HG02678 (cell line): ENCODE measurements around the gene SAXO1.

Experiments used
- ATAC-seq: cut with Tn5 transposase; IDR thresholded peaks from one replicate; pipeline ENCODE4 v1.9.1; 2021; ENCODE audit warnings: mild to moderate bottlenecking, moderate library complexity; ENCODE audit not compliant: unreplicated experiment

Gene SAXO1, protein sequence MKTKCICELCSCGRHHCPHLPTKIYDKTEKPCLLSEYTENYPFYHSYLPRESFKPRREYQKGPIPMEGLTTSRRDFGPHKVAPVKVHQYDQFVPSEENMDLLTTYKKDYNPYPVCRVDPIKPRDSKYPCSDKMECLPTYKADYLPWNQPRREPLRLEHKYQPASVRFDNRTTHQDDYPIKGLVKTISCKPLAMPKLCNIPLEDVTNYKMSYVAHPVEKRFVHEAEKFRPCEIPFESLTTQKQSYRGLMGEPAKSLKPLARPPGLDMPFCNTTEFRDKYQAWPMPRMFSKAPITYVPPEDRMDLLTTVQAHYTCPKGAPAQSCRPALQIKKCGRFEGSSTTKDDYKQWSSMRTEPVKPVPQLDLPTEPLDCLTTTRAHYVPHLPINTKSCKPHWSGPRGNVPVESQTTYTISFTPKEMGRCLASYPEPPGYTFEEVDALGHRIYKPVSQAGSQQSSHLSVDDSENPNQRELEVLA

GRCh38 chr9:19033015-19033414, at the start of gene SAXO1:
SAXO1 (minus strand) TSS chr9:19033209; CDS start chr9:19032908, 301 bp downstream.
- no peak for ATAC-seq

DNA sequence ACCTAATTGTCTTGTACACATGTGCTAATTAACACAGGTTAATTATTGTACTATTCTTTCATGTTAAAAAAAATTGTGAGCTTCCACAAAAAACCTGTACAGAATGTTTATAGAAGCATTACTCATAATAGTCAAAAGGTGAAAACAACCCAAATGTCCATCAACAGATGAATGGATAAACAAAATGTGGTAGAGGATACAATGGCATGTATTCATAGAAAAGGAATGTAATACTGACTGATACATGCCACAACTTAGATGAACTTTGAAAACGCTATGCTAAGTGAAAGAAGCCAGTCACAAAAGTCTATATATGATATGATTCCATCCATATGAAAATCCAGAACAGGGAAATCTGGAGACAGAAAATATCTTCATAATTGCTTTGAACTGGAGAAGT, 41.8 kb upstream of the SAXO1 start:
- ATAC-seq: no peak

DNA sequence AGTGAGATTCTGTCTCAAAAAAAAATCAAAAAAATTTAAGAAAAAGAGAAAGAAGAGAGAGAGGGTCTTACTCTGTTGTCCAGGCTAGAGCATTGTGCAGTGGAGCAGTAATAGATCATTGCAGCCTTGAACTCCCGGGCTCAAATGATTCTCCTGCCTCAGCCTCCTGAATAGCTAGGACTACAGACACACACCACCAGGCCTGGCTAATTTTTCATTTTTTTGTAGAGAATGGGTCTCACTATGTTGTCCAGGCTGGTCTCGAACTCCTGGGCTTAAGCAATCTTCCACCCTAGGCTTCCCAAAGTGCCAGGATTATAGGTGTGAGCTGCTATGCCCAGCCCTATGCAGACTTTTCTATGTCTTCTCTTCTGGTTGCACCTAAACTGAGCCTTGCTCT, 41.2 kb upstream of the SAXO1 start:
- no peak for ATAC-seq

GRCh38 chr9:19057033-19057432, 24.0 kb upstream of the SAXO1 start:
- ATAC-seq: no peak

DNA sequence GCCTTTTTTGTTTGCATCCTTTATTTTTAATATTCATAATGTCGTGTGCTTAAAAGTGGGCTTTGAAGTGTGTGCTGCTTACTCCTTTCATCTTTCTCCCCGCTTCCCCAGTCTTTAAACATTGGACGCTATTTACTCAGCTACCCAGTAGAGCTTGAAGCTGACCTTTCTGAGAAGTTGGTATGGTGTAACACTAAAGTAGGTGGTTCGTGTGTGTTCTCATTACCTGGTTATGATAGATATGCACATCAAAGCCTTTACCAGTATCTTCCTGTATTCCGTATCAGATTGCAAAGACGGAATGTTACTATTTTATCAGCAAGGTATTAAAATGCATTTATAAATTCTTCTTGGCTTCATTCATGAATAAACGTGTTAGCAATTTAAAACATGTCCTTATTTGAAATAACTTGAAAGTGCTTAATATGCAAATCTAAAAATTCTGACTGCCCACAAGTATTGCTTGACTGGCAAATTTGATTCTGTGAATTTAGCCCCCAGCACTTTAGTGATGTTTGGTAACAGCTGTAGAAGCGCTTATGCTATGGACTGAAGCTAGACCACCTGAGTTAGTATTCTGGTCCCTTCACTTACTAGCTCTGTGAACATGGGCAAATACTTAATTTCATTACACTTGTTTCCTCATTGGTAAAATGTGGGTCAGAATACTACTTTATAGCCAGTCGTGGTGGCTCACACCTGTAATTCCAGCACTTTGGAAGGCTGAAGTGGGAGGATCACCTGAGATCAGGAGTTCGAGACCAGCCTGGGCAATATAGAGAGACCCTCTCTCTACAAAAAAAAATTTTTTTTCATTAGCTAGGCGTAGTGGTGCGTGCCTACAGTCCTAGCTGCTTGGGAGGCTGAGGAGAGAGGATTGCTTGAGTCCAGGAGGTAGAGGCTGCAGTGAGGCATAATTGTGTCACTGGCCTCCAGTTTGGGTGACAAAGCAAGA, 17.9 kb upstream of the SAXO1 start:
- no peak for ATAC-seq

DNA sequence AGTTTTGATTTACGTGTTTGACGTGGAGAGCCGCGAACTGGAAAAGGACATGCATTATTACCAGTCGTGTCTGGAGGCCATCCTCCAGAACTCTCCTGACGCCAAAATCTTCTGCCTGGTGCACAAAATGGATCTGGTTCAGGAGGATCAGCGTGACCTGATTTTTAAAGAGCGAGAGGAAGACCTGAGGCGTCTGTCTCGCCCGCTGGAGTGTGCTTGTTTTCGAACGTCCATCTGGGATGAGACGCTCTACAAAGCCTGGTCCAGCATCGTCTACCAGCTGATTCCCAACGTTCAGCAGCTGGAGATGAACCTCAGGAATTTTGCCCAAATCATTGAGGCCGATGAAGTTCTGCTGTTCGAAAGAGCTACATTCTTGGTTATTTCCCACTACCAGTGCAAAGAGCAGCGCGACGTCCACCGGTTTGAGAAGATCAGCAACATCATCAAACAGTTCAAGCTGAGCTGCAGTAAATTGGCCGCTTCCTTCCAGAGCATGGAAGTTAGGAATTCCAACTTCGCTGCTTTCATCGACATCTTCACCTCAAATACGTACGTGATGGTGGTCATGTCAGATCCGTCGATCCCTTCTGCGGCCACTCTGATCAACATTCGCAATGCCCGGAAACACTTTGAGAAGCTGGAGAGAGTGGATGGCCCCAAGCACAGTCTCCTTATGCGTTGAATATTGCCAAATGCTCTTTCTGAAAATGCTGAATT, 17.1 kb upstream of the SAXO1 start:
- ATAC-seq: no peak

- peak; percentile 88 for ATAC-seq
Measured at GRCh38 chr9:19048966-19049916, 16.2 kb upstream of the SAXO1 start, which contains the start of gene RRAGA. RRAGA (plus strand) TSS chr9:19049427; CDS start chr9:19049660, 233 bp downstream.

GRCh38 chr9:19036611-19037010, 3.6 kb upstream of the SAXO1 start:
- ATAC-seq: no peak

DNA sequence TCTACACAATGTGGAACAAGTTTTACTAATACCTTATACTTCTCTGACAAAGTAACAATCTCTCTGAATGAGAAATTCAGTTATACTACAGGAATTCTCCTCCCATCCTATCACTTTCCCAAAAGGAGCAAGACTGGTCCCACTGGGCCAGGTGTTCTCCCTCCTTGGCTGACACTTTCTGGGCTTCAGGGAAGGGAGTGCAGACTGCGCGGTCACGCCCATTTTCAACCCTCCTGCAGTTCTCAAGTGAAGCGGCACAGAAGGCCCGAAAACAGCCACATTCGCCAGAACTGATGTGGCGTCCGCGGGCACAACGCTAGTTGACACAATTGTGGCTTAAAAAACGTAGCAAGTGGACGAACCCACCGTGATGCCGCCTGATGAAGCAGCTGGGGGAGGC, 603 bp downstream of the SAXO1 start:
- no peak for ATAC-seq

GRCh38 chr9:19030899-19031298, 2.1 kb downstream of the SAXO1 start:
- peak; percentile 59 for ATAC-seq

DNA sequence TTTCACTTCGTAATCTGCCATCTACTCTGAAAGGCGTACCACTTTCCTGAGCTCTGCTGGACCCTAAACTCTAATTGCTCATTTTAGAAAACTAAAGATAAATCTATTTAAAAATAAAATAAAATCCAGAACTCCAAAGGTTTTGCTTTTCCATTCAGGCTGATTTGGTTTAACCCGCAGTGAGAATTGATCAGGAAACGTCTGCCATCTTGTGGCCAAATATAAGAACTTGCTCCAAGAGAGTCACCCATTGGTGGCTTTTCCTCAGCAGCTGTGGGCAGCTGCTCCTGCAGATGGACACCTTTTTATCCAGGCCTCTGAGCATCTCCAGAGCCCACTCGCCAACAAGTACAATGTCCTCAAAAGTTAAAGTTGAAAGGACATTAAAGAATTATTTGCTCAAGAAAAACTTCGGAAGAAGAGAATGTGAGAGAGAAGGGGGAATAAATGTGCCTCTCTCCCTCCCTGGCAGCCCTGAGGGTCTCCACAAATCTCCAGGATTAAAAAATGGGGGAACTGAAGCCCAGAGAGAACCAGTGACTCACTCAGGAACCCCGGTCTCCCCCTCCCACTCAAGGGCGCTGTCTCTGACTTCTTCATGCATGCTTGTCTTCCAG, 4.1 kb downstream of the SAXO1 start:
- peak; percentile 68 for ATAC-seq

DNA sequence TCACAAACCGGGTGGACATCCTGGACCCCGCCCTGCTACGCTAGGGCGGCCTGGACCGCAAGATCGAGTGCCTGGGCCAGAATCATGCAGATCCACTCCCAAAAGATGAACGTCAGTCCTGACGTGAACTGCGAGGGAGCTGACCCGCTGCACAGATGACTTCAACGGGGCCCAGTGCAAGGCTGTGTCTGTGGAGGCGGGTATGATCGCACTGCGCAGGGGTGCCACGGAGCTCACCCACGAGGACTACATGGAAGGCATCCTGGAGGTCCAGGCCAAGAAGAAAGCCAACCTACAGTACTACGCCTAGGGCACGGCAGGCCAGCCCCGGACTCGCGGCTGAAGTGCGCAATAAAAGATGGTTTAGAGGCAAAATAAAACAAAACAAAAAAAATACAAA, 5.2 kb downstream of the SAXO1 start:
- ATAC-seq: no peak

DNA sequence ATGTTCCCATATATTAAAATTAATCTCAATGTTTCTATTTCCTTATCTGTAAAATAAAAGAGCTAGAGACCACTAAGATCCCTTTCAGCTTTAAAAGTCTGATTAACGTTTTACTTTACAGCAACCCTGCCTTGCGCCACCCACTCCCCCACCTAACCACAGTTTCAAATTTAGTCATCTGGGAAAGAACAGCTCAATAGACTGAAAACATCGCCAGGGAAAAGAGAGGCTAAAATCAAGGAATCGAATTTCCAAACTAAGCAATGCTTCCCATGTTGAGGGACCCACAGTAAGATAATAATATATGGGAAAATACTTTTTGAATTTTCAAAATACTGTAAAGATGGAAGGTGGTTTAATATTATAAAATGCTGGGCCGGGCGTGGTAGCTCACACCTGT, 6.6 kb downstream of the SAXO1 start:
- no peak for ATAC-seq

- ATAC-seq: no peak
Measured at GRCh38 chr9:19023078-19023477, 9.9 kb downstream of the SAXO1 start.

DNA sequence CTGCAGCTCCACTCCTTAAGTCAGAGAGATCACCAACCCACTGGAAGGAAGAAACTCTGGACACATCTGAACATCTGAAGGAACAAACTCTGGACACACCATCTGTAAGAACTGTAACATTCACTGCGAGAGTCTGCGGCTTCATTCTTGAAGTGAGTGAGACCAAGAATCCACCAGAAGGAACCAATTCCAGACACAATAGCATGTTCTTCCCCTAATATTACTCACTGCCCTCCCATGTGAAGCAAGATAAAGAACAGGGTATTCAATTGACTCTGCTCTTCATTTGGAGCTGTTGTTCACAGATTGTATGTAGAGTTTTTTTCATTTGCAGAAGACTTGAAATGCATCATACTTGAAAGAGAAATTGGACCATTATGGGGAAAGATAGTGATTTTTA, 10.8 kb downstream of the SAXO1 start:
- peak; percentile 57 for ATAC-seq

DNA sequence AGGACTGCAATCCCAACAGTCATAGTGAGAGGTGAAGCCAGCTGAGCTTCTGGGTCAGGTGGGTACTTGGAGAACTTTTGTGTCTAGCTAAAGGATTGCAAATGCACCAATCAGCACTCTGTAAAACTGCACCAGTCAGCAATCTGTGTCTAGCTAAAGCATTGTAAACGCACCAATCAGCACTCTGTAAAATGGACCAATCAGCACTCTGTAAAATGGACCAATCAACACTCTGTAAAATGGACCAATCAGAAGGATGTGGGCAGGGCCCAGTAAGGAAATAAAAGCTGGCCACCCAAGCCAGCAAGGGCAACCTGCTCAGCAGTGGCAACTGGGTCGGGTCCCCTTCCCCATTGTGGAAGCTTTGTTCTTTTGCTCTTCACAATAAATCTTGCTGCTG, 11.4 kb downstream of the SAXO1 start:
- ATAC-seq: peak; percentile 10

- no peak for ATAC-seq
Measured at GRCh38 chr9:19020886-19021455, 12.0 kb downstream of the SAXO1 start.

DNA sequence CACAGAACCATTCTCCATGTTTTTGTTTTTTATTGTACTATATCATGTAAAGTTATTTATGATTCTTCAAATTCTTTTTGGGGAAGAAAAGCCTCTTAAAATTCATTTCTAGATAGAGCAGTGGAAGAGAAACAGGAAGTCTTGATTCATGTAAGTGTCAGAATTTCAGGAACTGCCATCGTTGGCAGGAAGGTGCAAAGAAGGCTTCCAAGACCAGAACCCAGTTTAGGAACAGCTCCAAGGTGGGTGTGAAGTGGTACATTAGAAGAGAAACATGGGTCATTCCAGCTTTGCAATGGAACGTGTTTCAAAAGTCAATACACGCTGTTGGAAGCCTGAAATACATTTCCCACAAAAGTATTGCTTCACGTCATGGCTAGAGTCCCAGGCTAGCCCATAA, 14.8 kb downstream of the SAXO1 start:
- no peak for ATAC-seq

- no peak for ATAC-seq
Measured at GRCh38 chr9:19009391-19009965, 23.5 kb downstream of the SAXO1 start.
